Ascending aorta (tissue), 2 donors: ENCODE results near the gene DYNLT3. TPM values are rescaled to one million over a fixed set of nuclear protein-coding genes. Genes with fewer than 3 reads are reported as not detected.

Experiments used
- DNase-seq, 2 donors: peaks; one replicate each; pipeline ENCODE4 v3.0.0-alpha.2; 2019; ENCODE audit warnings: low spot score in 2 of 2
- H3K27ac ChIP-seq, 2 donors: fragments of 200-600 bp; sonication (generic); one replicate each; pipeline ENCODE4 v1.5.1; 2016 to 2017; ENCODE audit warnings: mild to moderate bottlenecking in 1 of 2
- H3K27me3 ChIP-seq: fragments of 200-600 bp; sonication (generic); one replicate; pipeline ENCODE4 v1.5.1; 2017
- H3K36me3 ChIP-seq, 2 donors: fragments of 200-600 bp; sonication (generic); one replicate each; pipeline ENCODE4 v1.5.1; 2016
- H3K4me1 ChIP-seq, 2 donors: fragments of 200-600 bp; sonication (generic); one replicate each; pipeline ENCODE4 v1.5.1; 2016 to 2017; ENCODE audit warnings: mild to moderate bottlenecking in 1 of 2
- H3K4me3 ChIP-seq, 2 donors: fragments of 200-600 bp; sonication (generic); one replicate each; pipeline ENCODE4 v1.5.1; 2016 to 2017; ENCODE audit warnings: mild to moderate bottlenecking in 1 of 2
- H3K9me3 ChIP-seq, 2 donors: fragments of 200-600 bp; sonication (generic); one replicate each; pipeline ENCODE4 v1.5.1; 2016
- CTCF ChIP-seq, 3 experiments: fragments of 200-600 bp in 2 of 3; fragments of 450-650 bp in 1 of 3; sonication (generic) in 2 of 3; IDR thresholded peaks; one replicate each; pipeline ENCODE4 v1.5.1; 2016 to 2019; ENCODE audit warnings: antibody characterized with exemption in 3 of 3, mild to moderate bottlenecking in 1 of 3, moderate library complexity in 1 of 3
- intact Hi-C: fragments of 100-400 bp; cut with DNase I; formaldehyde crosslinking; loops from one replicate; pipeline ENCODE4 v1.15.1; 2023
- total RNA-seq: library from RNA; depleted of rRNA; stranded (reverse); fragments of >200 nt; gene quantifications from one replicate; pipeline ENCODE4 v1.1.0, GENCODE V29; 2016

Gene DYNLT3
- total RNA-seq, 1 donor from 2014 or later: 32.2 TPM

- no peaks in the 10 kb centered on the region for H3K4me1 ChIP-seq
- no peak overlapping the region for H3K4me3 ChIP-seq
- intact Hi-C loops: loop anchor here (1.0 to 5.0 kb wide), 3 partner anchors 78 to 316 kb away; partner anchors contain the start of gene LANCL3
- peak; percentile 74 to 83 (median 81) for TF ChIP-seq CTCF (IDR thresholded peaks at IDR 0.05)
- H3K27me3 ChIP-seq: no peaks in the 10 kb centered on the region
- H3K36me3 ChIP-seq: no peaks in the 10 kb centered on the region
- peak in 1 of 2 donors; percentile 68 for DNase-seq
- no peak overlapping the region for H3K27ac ChIP-seq
- no peaks in the 10 kb centered on the region for H3K9me3 ChIP-seq
Measured at GRCh38 chrX:37825215-37825842, 22.0 kb downstream of the DYNLT3 start.

- no peaks in the 10 kb centered on the region for H3K4me1 ChIP-seq
- no peaks in the 10 kb centered on the region for H3K27me3 ChIP-seq
- H3K27ac ChIP-seq: no peak overlapping the region
- no peak for DNase-seq
- no peaks in the 10 kb centered on the region for H3K36me3 ChIP-seq
- intact Hi-C loops: loop anchor here (1.0 to 5.0 kb wide), 3 partner anchors 77 to 315 kb away; partner anchors contain the start of gene LANCL3
- no peak for TF ChIP-seq CTCF (IDR thresholded peaks at IDR 0.05)
- H3K9me3 ChIP-seq: no peaks in the 10 kb centered on the region
- no peak overlapping the region for H3K4me3 ChIP-seq
Measured at GRCh38 chrX:37824491-37825214, 22.7 kb downstream of the DYNLT3 start.

GRCh38 chrX:37820646-37821045, 26.7 kb downstream of the DYNLT3 start:
- no peak for TF ChIP-seq CTCF (IDR thresholded peaks at IDR 0.05)
- no peaks in the 10 kb centered on the region for H3K27me3 ChIP-seq
- intact Hi-C loops: no loop called here
- H3K4me3 ChIP-seq: no peak overlapping the region
- DNase-seq: no peak
- H3K36me3 ChIP-seq: no peaks in the 10 kb centered on the region
- H3K9me3 ChIP-seq: no peaks in the 10 kb centered on the region
- no peak overlapping the region for H3K27ac ChIP-seq
- no peaks in the 10 kb centered on the region for H3K4me1 ChIP-seq

- Histone ChIP-seq H3K4me1 (no peaks in the 10 kb centered on the region), H3K4me3 (no peak overlapping the region), H3K9me3 (no peaks in the 10 kb centered on the region), H3K27me3 (no peaks in the 10 kb centered on the region), H3K36me3 (no peaks in the 10 kb centered on the region), H3K27ac (no peak overlapping the region)
- no peak for TF ChIP-seq CTCF (IDR thresholded peaks at IDR 0.05)
- intact Hi-C loops: no loop called here
- no peak for DNase-seq
Measured at GRCh38 chrX:37818031-37818430, 29.3 kb downstream of the DYNLT3 start.

- no peak for DNase-seq
- Histone ChIP-seq H3K4me3 (no peak overlapping the region), H3K9me3 (no peaks in the 10 kb centered on the region), H3K27ac (no peak overlapping the region), H3K27me3 (no peaks in the 10 kb centered on the region), H3K4me1 (no peaks in the 10 kb centered on the region), H3K36me3 (no peaks in the 10 kb centered on the region)
- intact Hi-C loops: no loop called here
- TF ChIP-seq CTCF (IDR thresholded peaks at IDR 0.05): no peak
Measured at GRCh38 chrX:37817579-37817978, 29.8 kb downstream of the DYNLT3 start.
